ENCODE data around the gene TLR1.

The TLR1 gene, protein sequence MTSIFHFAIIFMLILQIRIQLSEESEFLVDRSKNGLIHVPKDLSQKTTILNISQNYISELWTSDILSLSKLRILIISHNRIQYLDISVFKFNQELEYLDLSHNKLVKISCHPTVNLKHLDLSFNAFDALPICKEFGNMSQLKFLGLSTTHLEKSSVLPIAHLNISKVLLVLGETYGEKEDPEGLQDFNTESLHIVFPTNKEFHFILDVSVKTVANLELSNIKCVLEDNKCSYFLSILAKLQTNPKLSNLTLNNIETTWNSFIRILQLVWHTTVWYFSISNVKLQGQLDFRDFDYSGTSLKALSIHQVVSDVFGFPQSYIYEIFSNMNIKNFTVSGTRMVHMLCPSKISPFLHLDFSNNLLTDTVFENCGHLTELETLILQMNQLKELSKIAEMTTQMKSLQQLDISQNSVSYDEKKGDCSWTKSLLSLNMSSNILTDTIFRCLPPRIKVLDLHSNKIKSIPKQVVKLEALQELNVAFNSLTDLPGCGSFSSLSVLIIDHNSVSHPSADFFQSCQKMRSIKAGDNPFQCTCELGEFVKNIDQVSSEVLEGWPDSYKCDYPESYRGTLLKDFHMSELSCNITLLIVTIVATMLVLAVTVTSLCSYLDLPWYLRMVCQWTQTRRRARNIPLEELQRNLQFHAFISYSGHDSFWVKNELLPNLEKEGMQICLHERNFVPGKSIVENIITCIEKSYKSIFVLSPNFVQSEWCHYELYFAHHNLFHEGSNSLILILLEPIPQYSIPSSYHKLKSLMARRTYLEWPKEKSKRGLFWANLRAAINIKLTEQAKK

DNA sequence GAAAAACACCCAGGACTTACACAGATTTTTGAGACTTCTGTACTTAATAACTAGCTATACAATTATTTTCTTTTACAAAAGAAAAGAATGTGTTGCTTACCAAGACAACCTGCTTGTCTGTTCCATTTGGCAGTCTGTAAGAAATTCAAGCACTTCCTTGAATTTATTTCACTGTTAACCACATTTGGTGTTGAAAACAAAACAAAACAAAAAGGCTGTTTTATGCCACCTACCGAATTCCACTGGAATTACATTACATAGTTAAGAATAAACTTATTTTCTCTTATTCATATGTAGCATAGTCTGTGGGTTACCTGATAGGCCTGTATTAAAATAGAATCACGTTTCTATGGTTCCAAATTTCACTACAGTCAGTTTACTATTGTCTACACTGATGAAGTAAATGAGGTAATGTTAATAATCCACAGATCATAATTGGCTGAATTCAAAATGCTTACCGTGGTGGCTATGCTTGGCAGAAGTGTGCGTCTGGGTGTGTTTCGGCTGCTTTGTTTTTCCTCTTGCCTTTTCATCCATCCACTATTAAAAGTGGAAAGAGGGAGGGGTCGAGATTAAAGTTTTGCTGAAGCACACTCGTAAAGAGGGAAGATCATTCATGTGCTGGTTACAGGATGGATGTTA is at the start of gene TLR1:
Gene TLR1, minus strand, starts transcription at position 138 of the 642 bp plus-strand sequence. CDS start 5,960 bp downstream, outside the sequence.
- DNase-seq (ENCODE audit: low read depth in 3 of 3), result no peak

GRCh38 chr4:38846015-38846414 is 41.4 kb upstream of the TLR1 start:
- DNase-seq (ENCODE audit: low read depth in 3 of 3), result no peak

- no peak for DNase-seq (ENCODE audit: low read depth in 3 of 3)
Measured at GRCh38 chr4:38842994-38843393, 38.4 kb upstream of the TLR1 start.

DNA sequence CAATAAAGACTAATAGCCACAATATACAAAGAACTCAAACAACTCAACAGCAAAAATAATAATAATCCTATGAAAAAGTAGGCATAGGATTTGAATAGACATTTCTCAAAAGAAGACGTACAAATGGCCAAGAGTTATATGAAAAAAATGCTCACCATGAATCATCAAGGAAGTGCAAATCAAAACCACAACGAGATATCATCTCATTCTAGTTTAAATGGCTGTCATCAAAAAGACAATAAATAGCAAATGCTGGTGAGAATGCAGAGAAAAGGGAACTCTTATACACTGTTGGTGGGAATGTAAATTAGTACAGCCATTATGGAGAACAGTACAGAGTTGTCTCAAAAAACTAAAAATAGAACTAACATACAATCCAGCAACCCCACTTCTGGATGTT is 33.3 kb upstream of the TLR1 start:
- DNase-seq (ENCODE audit: low read depth in 3 of 3), result no peak

- no peak for DNase-seq (ENCODE audit: low read depth in 3 of 3)
Measured at GRCh38 chr4:38837334-38837733, 32.7 kb upstream of the TLR1 start.

- DNase-seq (ENCODE audit: low read depth in 3 of 3), result no peak
Measured at GRCh38 chr4:38834570-38834969, 30.0 kb upstream of the TLR1 start.

- DNase-seq (ENCODE audit: low read depth in 3 of 3), result no peak
Measured at GRCh38 chr4:38832624-38833528, 28.3 kb upstream of the TLR1 start.

GRCh38 chr4:38832206-38832605 is 27.6 kb upstream of the TLR1 start:
- no peak for DNase-seq (ENCODE audit: low read depth in 3 of 3)

- no peak for DNase-seq (ENCODE audit: low read depth in 3 of 3)
Measured at GRCh38 chr4:38831653-38832052, 27.1 kb upstream of the TLR1 start.

DNA sequence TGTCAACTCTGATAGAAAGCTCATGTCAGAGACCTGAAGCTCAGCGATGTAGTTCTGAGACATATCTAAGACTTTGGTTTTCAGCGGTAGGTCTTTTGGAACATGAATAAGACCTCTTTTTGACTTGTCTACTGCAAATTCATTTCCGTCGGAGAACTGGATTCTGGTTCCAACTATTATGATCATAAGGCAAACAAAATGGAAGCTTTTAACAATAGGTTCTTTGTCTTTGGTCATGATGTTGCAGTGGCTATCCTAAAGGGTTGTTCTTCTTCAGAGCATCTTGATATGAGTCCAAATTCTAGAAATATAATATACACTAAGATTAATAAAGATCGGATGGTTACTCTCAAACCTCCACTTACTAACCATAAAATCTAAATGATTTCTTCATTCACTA is 24.6 kb upstream of the TLR1 start:
- DNase-seq (ENCODE audit: low read depth in 3 of 3), result no peak

DNA sequence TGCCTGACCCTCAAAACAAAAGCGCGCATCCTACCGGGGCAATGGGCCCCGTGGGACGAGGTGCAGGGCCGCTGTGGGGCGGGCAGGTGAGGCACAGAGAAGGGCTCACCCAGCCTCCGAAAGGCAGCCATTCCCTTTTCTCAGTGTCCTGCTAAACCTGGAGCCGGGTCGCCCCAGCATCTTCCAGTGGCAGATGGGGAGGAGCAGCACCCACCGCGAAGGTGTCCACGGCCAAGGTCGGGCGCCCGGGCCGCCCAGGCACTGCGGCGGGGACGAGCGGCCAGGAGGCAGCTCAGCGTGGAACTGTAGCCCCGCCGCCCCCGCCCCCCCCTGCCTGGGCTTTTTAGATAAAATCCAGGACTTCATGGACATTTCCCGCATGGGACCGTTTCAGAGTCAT is 19.2 kb upstream of the TLR1 start:
- DNase-seq (ENCODE audit: low read depth in 3 of 3), result no peak

DNA sequence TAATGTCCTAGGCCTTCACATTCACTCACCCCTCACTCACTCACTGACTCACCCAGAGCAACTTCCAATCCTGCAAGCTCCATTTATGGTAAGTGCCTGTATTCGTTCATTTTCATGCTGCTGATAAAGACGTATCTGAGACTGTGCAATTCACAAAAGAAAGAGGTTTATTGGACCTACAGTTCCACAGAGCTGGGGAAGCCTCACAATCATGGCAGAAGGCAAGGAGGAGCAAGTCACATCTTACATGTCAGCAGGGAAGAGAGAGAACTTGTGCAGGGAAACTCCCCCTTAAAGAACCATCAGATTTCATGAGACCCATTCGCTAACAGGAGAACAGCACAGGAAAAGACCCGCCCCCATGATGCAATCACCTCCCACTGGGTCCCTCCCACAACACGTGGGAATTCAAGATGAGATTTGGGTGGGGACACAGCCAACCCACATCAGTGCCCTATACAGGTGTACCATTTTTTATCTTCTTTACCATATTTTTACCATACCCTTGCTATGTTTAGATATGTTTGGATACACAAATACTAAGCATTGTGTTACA is 18.2 kb upstream of the TLR1 start:
- DNase-seq (ENCODE audit: low read depth in 3 of 3), result no peak

DNA sequence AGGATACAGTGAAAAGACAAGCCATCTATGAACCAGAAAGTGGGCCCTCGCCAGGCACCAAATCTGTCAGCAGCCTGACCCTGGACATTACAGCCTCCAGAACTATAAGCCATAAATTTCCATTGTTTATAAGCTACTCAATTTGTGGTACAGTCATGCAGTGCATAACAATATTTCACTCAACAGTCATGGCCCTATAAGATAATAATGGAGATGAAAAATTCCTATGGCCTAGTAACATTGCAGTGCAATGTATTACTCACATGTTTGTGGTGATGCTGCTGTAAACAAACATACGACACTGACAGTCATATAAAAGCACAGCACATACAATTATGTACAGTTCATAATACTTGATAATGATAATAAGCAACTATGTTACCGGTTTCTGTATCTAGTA is 17.1 kb upstream of the TLR1 start:
- no peak for DNase-seq (ENCODE audit: low read depth in 3 of 3)

- no peak for DNase-seq (ENCODE audit: low read depth in 3 of 3)
Measured at GRCh38 chr4:38820329-38821061, 15.9 kb upstream of the TLR1 start.

GRCh38 chr4:38819569-38819968 is 15.0 kb upstream of the TLR1 start:
- DNase-seq (ENCODE audit: low read depth in 3 of 3), result no peak

GRCh38 chr4:38818441-38818976 is 13.9 kb upstream of the TLR1 start:
- no peak for DNase-seq (ENCODE audit: low read depth in 3 of 3)

GRCh38 chr4:38815885-38816782 is 11.5 kb upstream of the TLR1 start:
- DNase-seq (ENCODE audit: low read depth in 3 of 3), result no peak

DNA sequence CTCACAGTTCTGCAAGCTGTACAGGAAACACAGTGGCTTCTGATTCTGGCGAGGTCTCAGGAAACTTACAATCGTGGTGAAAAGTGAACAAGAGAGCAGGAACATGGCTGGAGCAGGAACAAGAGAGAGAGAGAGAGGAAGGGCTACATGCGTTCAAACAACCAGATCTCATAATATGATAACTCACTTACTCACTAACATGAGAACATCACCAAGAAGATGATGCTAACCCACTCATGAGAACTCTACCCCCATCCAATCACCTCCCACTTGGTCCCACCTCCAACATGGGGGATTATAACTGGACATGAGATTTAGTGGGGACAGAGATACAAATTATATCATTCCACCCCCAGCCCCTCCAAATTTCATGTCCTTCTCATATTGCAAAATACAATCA is 9.8 kb upstream of the TLR1 start:
- no peak for DNase-seq (ENCODE audit: low read depth in 3 of 3)

DNA sequence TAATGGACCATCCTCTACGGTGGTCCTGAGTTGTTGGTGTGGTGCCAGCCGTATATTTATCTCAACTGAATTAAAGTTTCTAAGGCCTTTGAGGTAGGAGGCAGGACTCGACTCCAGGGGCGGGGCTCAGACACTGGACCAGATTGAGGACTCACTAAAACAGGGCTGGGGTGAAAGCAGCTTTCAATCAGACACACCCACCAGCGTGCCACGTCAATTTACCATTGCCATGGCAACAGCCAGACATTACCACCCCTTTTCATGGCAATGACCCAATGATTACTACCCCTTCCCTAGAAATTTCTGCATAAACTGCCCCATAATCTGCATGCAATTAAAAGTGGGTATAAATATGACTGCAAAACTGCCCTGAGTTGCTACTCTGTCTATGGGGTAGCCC is 6.7 kb upstream of the TLR1 start:
- DNase-seq (ENCODE audit: low read depth in 3 of 3), result no peak
